ENCODE data around the gene CHCHD10.

Gene CHCHD10

DNA sequence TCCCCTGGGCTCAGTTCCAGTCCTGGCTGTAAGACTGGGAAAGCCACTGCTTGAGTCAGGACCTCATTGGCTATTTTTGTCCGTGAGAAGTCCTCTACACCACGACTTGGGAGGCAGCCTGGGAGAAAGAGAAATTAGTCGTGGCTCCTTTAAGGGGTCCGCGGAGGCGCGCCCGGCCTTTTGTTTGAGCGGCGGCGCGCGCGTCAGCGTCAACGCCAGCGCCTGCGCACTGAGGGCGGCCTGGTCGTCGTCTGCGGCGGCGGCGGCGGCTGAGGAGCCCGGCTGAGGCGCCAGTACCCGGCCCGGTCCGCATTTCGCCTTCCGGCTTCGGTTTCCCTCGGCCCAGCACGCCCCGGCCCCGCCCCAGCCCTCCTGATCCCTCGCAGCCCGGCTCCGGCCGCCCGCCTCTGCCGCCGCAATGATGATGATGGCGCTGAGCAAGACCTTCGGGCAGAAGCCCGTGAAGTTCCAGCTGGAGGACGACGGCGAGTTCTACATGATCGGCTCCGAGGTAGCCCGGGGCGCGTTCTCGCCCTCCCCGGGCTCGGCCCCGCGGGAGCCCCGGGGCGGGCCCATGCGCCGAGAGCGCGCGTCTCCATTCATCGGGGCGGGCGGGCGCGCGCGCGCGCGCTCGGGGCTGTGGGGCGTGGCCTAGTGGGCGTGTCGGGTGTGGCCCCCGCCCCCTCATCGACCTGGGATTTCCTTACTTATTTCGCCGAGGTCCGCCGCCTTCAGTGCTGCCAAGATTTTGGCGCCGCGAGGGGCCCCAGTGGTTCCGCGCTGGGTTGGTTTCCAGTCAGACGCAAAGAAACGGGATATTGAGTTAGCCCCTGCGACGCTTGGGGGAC lies 19.2 kb upstream of the CHCHD10 start, which contains the start of gene SMARCB1:
Gene SMARCB1 (plus strand): TSS at position 215 of the 848 bp plus-strand sequence. CDS start 204 bp downstream, at position 419.
- DNase-seq: peak; percentile 72

DNA sequence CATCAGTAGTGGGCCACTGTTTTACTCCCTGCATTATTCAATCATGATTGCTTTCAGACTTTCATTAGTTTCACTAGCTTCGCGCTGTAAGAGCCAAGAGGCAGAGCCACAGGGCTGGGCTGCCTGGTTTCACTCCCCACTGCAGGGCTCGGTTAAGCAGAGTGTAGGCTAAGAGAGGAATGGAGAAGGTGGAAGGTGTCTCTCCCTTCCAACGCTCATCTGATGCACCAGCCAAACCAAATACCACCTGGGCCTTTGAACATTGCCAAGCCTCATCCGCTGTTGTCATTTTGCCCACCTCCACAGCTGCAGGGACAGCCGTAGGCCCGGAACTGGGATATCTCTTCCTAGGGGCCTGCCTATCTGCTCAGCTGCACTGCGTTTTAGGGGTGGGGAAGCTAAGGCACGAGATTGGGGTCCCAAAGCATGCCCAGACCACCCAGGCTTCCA lies 18.5 kb upstream of the CHCHD10 start:
- DNase-seq: no peak

GRCh38 chr22:23784215-23784732 lies 16.5 kb upstream of the CHCHD10 start:
- no peak for DNase-seq

GRCh38 chr22:23783265-23784150 lies 15.7 kb upstream of the CHCHD10 start:
- no peak for DNase-seq

- DNase-seq: no peak
Observed at GRCh38 chr22:23782703-23783102, 14.9 kb upstream of the CHCHD10 start.

- DNase-seq: no peak
Observed at GRCh38 chr22:23782252-23782651, 14.5 kb upstream of the CHCHD10 start.

GRCh38 chr22:23781511-23782183 lies 13.9 kb upstream of the CHCHD10 start:
- DNase-seq: no peak

DNA sequence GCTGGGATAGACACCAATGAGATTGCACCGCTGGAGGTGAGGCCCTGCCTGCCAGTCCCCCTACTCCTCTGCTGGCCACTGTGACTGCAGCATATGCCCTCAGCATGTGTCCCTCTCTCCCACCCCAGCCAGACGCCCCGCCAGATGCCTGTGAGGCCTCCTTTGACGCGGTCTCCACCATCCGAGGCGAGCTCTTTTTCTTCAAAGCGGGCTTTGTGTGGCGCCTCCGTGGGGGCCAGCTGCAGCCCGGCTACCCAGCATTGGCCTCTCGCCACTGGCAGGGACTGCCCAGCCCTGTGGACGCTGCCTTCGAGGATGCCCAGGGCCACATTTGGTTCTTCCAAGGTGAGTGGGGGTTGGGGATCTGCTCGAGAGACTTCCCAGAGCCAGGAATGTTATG lies 13.3 kb upstream of the CHCHD10 start:
- no peak for DNase-seq

- no peak for DNase-seq
Observed at GRCh38 chr22:23780146-23780748, 12.5 kb upstream of the CHCHD10 start.

DNA sequence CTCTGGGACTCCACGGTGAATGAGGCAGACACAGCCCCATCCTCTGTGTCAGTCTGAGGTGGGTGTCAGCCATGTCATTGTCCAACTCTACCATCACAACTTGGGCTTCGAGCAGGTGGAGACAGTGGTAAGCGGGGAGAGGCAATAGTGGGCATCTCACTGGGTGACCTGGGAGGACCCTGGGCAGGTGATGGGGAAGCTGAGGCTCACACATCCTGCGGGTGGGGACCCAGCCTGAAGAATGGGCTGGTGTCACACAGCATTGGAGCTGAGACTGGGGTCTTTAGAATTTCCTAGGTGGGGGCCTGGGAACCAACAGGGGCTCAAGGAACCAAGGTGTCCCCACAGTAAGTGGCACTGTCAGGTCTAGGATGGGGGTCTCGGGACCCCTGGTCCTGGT lies 12.0 kb upstream of the CHCHD10 start:
- no peak for DNase-seq

DNA sequence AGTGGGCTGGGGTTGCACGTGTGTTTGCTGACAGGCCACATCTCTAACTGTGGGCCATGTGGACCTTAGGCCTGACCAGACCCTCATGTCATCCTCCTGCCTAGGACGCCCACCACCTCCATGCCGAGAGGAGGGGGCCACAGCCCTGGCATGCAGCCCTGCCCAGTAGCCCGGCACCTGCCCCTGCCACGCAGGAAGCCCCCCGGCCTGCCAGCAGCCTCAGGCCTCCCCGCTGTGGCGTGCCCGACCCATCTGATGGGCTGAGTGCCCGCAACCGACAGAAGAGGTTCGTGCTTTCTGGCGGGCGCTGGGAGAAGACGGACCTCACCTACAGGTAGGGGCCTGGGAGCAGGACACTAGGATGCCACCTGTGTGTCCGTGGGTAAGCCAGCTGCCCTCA lies 11.3 kb upstream of the CHCHD10 start:
- no peak for DNase-seq

DNA sequence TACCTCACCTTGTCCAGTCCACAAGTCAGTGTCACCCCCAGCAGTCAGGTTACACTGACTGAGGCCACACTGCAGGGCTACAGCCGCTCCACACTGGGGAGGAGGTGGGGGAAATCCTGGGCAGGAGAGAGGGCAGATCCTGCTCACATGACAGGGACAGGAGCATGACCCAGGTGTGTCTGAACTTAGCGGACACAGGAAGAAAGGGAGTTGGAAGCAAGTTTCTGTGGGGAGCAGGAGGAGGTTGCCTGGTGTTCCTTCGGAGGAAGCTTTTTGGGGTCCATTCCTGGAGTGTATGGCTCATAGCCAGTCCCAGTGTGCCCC lies 10.8 kb upstream of the CHCHD10 start:
- DNase-seq: no peak

DNA sequence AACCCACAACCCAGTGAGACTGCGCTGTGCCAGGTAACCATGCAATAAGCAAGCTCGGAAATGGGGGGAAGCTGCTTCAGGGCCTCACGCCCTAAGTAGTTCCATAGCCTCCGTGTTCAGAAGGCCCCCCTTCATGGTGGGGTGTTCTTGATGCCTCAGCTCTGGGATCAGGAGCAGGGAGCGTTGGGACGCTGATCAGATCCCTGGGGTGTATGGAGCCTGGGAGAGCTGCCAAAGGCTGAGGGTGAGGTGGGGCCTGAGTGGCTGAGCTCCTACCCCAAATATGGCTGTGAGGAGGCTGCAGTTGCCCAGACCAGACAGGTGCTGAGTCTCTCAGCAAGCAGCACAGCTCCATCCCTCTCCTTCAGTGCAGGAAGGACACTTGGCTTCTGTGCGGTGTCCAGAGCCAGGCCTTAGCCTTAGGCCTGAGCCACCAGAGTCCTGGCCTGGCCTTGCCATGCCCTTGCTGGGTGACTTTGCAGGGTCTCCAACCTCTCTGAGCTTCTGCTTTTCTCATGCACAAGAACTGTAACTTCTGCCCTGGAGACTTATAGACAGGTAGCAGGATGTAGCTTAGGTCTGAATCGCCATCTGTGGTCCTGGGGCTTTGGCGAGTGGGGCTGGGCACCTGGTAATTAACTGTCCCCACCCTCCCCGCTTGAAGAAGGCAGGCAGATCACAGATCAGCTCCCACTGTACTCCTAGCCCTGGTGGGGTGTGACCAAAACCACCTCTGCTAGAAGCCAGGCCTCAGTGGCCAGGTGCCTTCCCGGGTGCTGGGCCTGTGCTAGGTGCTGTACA lies 10.2 kb upstream of the CHCHD10 start:
- peak; percentile 1 for DNase-seq

GRCh38 chr22:23775779-23776375 lies 8.1 kb upstream of the CHCHD10 start:
- DNase-seq: no peak

DNA sequence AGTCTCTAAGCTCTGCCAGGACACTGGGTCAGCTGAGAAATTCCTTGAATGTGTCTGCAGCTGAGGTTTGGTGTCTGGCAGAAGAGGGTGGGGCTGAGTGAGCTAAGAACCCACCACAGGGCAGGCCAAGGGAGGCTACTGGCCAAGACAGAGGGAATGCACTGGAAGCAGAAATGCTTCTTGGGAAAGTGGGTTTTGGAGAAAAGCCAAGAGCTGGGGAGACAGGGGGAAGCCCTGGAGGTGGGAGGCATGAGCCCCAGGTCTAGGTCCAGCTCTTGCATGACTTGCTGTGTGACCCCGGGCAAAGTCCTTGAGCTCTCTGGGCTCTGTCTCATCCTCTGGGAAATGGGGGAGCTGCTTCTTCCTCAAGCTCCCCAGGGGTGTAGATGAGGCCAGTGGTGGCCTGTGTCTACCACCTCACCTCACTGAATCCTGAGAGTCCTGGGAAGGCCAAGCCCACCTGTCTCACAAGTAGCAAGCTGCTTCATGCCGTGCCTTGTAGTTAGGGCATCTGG lies 7.2 kb upstream of the CHCHD10 start:
- DNase-seq: no peak

GRCh38 chr22:23774114-23774921 lies 6.5 kb upstream of the CHCHD10 start:
- no peak for DNase-seq

DNA sequence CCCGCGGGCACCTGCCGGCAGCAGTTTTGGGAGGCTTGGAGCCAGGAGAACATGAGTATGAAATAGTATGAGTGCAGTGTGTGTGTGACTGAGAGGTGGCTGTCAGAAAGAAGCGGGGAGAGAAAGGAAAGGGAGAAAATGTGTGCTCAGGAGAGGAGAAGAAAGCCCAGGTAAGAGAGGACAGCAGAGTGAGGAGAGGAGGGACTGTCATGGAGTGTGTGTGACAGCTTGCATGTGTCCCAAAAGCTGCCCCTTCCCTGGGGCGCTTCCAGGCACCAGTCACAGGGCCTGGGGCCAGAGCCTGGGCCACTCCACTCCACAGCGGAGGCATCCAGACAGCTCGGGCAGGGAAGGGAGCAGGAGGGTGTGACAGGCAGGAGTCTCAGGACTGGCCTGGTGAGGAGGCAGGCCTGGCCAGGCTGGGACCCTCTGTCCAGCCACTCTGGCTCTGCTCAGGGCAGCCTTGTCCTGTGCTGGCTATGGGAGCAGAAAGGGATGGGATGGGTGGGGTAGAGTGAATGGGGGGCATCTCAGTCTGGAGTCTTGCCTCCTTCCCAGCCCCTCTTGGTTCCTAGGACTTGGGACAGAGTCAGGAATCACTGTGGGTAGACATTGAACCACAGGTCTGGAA lies 5.8 kb upstream of the CHCHD10 start:
- DNase-seq: no peak

DNA sequence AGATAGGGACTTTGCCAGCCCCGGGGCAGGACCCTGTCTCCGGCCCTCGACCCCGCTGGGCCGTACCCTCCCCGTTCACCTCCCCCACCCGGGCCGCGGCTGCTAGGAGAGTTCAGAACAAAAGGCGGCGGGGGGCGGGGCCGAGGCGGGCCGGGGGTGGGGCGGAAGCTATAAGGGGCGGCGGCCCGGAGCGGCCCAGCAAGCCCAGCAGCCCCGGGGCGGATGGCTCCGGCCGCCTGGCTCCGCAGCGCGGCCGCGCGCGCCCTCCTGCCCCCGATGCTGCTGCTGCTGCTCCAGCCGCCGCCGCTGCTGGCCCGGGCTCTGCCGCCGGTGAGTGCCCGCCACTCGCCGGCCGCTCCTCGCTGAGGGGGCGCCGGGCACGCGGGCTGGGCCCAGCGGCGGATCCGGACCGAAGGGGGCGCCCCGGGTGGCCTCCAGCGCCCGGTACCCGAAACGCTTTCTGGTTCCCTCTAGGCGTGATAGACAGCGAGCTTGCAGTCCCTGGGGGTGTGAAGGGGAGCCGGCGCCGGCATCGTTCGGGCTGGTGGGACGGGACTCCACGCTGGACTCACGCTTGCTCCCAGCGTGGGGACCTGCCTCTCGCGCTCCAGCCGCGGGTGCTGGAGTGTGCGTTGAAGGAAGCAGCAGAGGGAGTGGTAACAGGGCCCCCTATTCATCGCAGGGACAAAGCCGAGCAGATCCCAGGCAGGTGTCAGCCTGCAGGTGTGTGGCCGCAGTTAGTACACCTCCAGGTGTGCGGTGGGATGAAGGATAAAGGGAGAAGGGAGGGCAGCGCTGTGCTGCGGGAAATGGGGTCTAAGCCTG lies 5.1 kb upstream of the CHCHD10 start, which contains the start of gene MMP11:
Gene MMP11 (plus strand): TSS at position 201 of the 825 bp plus-strand sequence. CDS start 22 bp downstream, at position 223.
- peak; percentile 63 for DNase-seq

DNA sequence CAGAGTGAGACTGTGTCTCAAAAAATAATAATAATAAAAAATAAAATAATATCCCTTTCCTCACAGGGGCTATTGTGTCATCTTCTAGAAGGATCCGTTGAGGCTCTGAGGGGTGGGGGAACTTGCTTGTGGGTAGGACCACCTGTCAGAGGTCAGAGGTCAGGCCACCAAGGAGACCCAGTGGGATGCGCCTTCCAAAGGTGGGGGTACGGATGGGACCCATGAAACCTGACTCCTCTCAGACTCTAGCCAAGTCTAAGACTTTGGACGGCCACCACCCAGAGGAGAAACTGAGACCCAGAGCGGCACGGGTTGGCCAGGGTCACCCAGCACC lies 4.5 kb upstream of the CHCHD10 start:
- DNase-seq: no peak
